Neural cell (in vitro differentiated cells): ENCODE data around the gene TNS1.

Experiments
- CTCF ChIP-seq: fragments of 450-650 bp; IDR thresholded peaks from 2 replicates; pipeline ENCODE4 v1.5.1; 2014; ENCODE audit warnings: antibody characterized with exemption, mild to moderate bottlenecking, moderate library complexity; ENCODE audit not compliant: poor library complexity, severe bottlenecking
- EP300 ChIP-seq: fragments of 450-650 bp; conservative IDR thresholded peaks from 2 replicates; pipeline ENCODE4 v1.6.1; 2014; ENCODE audit warnings: antibody characterized with exemption, mild to moderate bottlenecking, moderate library complexity; ENCODE audit not compliant: poor library complexity, severe bottlenecking
- EZH2 ChIP-seq: fragments of 200-600, 300-800 bp; shearing (Covaris generic), sonication (generic); IDR thresholded peaks from 2 replicates; pipeline ENCODE4 v1.6.1; 2014; ENCODE audit warnings: antibody characterized with exemption, low read length, borderline replicate concordance, mild to moderate bottlenecking; ENCODE audit not compliant: insufficient read depth, poor library complexity, severe bottlenecking
- MXI1 ChIP-seq: fragments of 450-650 bp; conservative IDR thresholded peaks from 2 replicates; pipeline ENCODE4 v1.6.1; 2014; ENCODE audit warnings: antibody characterized with exemption, mild to moderate bottlenecking; ENCODE audit not compliant: poor library complexity, severe bottlenecking
- TAF1 ChIP-seq: IDR thresholded peaks from 2 replicates; pipeline ENCODE4 v1.6.1; 2012; ENCODE audit warnings: low read depth
- TF ChIP-seq, protein P1 (sequence below): IDR thresholded peaks from 2 replicates; pipeline ENCODE4 v1.6.1; 2012; ENCODE audit warnings: borderline replicate concordance

DNA sequence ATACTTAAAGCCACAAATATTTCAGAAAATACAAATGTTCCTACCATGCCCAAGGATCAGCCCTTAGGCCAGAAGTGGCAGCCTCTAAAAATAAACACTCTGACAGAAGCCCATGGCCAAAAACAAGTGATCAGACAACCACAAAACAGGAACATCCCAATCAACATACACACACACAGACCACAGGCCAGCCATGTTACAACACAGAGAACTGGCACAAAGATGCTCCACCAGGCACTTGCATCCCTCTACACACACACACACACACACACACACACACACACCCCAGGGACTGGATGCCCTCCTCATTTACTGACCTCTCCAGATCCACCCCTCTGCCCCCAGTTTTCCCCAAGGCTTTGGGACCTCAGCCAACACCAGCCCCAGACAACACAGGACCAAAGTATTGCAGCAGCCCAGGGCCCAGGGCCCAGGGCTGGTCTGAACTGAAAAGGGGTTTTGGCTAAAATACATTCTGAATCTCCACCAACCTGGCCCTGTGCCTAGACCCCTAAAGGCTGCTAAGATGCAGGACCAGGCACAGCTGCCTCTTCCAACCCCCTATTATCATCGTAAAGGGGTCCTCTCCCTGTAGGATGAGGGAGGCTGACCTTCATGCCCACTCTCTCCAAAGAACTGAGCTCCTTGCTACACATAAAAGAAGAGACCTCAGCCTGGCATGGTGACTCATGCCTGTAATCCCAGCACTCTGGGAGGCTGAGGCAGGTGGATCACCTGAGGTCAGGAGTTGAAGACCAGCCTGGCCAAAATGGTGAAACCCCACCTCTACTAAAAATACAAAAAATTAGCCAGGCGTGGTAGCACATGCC, 151.4 kb downstream of the TNS1 start:
- no peak for TF ChIP-seq CTCF
- TF ChIP-seq EZH2, result no peak
- TF ChIP-seq TAF1, result no peak
- TF ChIP-seq EP300, result no peak
- TF ChIP-seq, protein P1, sequence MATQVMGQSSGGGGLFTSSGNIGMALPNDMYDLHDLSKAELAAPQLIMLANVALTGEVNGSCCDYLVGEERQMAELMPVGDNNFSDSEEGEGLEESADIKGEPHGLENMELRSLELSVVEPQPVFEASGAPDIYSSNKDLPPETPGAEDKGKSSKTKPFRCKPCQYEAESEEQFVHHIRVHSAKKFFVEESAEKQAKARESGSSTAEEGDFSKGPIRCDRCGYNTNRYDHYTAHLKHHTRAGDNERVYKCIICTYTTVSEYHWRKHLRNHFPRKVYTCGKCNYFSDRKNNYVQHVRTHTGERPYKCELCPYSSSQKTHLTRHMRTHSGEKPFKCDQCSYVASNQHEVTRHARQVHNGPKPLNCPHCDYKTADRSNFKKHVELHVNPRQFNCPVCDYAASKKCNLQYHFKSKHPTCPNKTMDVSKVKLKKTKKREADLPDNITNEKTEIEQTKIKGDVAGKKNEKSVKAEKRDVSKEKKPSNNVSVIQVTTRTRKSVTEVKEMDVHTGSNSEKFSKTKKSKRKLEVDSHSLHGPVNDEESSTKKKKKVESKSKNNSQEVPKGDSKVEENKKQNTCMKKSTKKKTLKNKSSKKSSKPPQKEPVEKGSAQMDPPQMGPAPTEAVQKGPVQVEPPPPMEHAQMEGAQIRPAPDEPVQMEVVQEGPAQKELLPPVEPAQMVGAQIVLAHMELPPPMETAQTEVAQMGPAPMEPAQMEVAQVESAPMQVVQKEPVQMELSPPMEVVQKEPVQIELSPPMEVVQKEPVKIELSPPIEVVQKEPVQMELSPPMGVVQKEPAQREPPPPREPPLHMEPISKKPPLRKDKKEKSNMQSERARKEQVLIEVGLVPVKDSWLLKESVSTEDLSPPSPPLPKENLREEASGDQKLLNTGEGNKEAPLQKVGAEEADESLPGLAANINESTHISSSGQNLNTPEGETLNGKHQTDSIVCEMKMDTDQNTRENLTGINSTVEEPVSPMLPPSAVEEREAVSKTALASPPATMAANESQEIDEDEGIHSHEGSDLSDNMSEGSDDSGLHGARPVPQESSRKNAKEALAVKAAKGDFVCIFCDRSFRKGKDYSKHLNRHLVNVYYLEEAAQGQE, result no peak
- no peak for TF ChIP-seq MXI1
